Activated T-helper 17 cell treated with anti-CD3 and anti-CD28 coated beads, Interleukin-2, amount 50 U/mL, for 72 hours (primary cell): ENCODE measurements around the gene LRRN4. TPM values are rescaled to one million over a fixed set of nuclear protein-coding genes. Genes with fewer than 3 reads are reported as not detected.

Experiments used
- ATAC-seq: fragments of 150-1000 bp; cut with Tn5 transposase; replicated peaks from 2 replicates; pipeline ENCODE4 v1.10.0; 2021; ENCODE audit warnings: mild to moderate bottlenecking, moderate library complexity
- H3K27ac Mint-ChIP-seq: one replicate; pipeline ENCODE4 v1.8.0; 2022; ENCODE audit warnings: mixed read lengths
- H3K27me3 Mint-ChIP-seq: one replicate; pipeline ENCODE4 v1.8.0; 2022; ENCODE audit warnings: mixed read lengths
- H3K36me3 Mint-ChIP-seq: one replicate; pipeline ENCODE4 v1.8.0; 2022; ENCODE audit warnings: low read depth, mild to moderate bottlenecking, mixed read lengths
- H3K4me1 Mint-ChIP-seq: one replicate; pipeline ENCODE4 v1.8.0; 2022; ENCODE audit warnings: mixed read lengths
- H3K4me3 Mint-ChIP-seq: one replicate; pipeline ENCODE4 v1.8.0; 2022; ENCODE audit warnings: mild to moderate bottlenecking, mixed read lengths
- H3K9me3 Mint-ChIP-seq: one replicate; pipeline ENCODE4 v1.8.0; 2022; ENCODE audit warnings: mixed read lengths
- total RNA-seq, 2 donors: library from RNA; stranded (reverse); gene quantifications; one replicate each; pipeline ENCODE4 v1.2.3, GENCODE V29; 2022

LRRN4 gene
- total RNA-seq, 2 donors from 2014 or later: not detected

DNA sequence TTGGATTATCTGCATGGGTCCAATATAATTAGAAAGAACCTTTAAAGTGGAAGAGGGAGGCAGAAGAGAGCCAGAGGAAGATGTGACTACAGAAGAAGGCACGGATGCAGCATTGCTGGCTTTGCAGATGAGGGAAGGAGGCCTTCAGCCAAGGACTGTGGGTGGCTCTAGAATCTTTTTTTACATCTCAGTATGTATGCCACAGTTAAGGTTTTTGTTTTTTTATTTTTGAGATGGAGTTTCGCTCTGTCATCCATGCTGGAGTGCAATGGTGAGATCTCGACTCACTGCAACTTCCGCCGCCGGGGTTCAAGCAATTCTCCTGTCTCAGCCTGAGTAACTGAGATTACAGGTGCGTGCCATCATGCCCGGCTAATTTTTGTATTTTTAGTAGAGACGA, 54.1 kb downstream of the LRRN4 start:
- no peak for ATAC-seq
- Mint-ChIP-seq H3K27ac (no peak overlapping the region), H3K4me1 (peaks cover 9% of the 10 kb centered on the region), H3K36me3 (peaks cover 25% of the 10 kb centered on the region), H3K9me3 (no peaks in the 10 kb centered on the region), H3K4me3 (no peak overlapping the region), H3K27me3 (no peaks in the 10 kb centered on the region)

DNA sequence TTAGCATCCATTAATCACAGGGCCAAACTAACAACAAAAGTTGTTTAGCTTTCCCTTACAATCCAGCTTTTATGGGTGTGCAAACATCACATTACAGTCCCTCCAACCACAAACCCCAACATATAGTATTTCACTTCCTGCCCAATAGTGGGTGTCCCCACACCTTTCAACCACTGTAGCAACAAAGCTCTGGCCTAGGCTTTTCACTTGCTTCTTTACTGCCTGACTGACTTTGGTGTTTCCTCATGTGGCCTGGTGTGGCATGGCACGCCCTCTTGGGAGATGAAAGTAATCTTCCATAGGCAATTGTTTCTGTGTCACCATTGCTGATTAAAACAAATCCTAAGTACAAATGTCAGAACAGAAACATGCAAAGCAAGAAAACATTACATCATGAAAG, 57.1 kb downstream of the LRRN4 start:
- ATAC-seq: peak; percentile 98
- Mint-ChIP-seq H3K27me3 (no peaks in the 10 kb centered on the region), H3K36me3 (peaks cover 43% of the 10 kb centered on the region), H3K4me1 (peaks cover 5% of the 10 kb centered on the region), H3K27ac (peak overlapping the region; percentile 72), H3K9me3 (no peaks in the 10 kb centered on the region), H3K4me3 (no peak overlapping the region)

DNA sequence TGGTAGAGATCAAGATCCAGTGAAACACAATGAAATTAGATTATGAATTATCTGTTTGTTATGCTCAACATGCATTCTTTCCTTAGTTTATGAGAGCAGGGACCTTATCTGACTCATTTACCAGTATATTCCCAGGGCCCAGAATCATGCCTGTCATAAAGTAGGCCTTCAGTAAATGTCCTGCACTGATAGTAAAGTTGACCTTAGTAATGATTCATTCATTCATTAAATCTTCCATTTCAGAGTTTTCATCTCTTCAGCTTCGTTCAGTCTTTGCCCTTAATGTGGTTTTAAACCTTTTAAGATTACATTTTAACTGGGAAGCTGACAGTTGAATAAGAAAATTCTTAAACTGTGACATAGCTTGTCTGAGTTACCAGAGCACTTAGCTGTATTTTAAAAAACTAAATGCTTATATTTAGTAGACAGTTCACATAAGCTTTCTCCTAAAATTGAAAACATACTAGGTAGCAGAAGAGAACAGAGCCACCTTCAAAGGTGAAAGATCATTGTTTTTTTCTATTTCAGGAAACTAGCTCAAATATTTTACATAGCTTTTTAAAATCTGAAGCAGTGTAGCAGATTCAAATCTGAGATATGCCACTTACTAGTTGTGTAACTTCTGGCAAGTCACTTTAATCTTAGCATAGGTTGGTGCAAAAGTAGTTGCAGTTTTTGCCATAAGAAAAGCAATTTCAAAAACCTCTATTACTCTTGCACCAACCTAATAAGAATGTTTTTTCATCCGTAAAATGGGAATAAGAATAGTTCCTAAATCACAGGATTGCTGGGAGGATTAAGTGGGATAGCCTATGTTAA, 62.0 kb downstream of the LRRN4 start:
- Mint-ChIP-seq H3K9me3 (no peaks in the 10 kb centered on the region), H3K4me1 (peaks cover 3% of the 10 kb centered on the region), H3K27ac (no peak overlapping the region), H3K36me3 (peaks cover 82% of the 10 kb centered on the region), H3K4me3 (no peak overlapping the region), H3K27me3 (no peaks in the 10 kb centered on the region)
- ATAC-seq: no peak

DNA sequence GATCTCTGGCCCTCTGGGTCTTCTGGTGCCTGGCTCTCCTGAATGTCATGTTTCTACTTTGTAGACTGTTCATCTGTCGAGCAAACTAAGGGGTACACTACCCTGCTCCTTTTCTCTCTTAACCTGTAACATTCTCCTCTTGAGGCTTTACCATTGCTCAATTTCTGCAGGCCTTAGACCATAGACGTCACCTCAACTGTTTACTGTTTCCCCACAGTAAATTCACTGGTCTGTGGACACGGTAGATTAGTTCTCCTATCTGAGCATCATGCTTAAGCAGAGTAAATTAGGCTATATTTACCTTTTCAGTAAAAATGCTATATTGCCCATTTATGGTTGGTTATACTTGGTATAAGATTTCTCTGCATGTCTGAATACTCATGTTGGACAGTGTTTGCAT, 62.9 kb downstream of the LRRN4 start:
- no peaks in the 10 kb centered on the region for H3K27me3 Mint-ChIP-seq
- no peak for ATAC-seq
- no peaks in the 10 kb centered on the region for H3K4me1 Mint-ChIP-seq
- H3K36me3 Mint-ChIP-seq: peaks cover 86% of the 10 kb centered on the region
- H3K9me3 Mint-ChIP-seq: no peaks in the 10 kb centered on the region
- no peak overlapping the region for H3K27ac Mint-ChIP-seq
- H3K4me3 Mint-ChIP-seq: no peak overlapping the region

Other genes starting within 250 kb of the LRRN4 start
- gene CHGB, start 142.6 kb downstream of the LRRN4 start, total RNA-seq: under 1 TPM; 0.32 to 0.52 TPM
- gene TRMT6, start 103.5 kb downstream of the LRRN4 start, total RNA-seq: 10 to 100 TPM; 19.8 to 43.2 TPM
- 10 to 100 TPM; 35.3 to 41.6 TPM for gene MCM8, start 103.4 kb downstream of the LRRN4 start, total RNA-seq
- gene CRLS1, start 47.9 kb downstream of the LRRN4 start, total RNA-seq: 10 to 100 TPM; 27.5 to 49.9 TPM
- under 1 TPM; 0.13 to 0.48 TPM for gene FERMT1, start 69.0 kb upstream of the LRRN4 start, total RNA-seq